HFF-Myc (cell line): ENCODE data around the gene NR1H2.

Source experiments
- DNase-seq: peaks from one replicate; pipeline ENCODE4 v3.0.0-alpha.2; 2011; ENCODE audit warnings: low read depth; ENCODE audit errors: extremely low read depth
- H3K4me3 ChIP-seq: replicated peaks from 2 replicates; pipeline ENCODE4 v1.5.1; 2011; ENCODE audit warnings: low read depth, mild to moderate bottlenecking, control low read depth, low read length
- CTCF ChIP-seq: IDR thresholded peaks from 2 replicates; pipeline ENCODE4 v1.5.1; 2012; ENCODE audit warnings: mild to moderate bottlenecking, low read depth, low read length, control low read depth; ENCODE audit errors: missing control alignments

The NR1H2 gene

GRCh38 chr19:50406829-50407228 lies 30.6 kb downstream of the NR1H2 start:
- H3K4me3 ChIP-seq, result no peak overlapping the region
- no peak for TF ChIP-seq CTCF
- no peak for DNase-seq

- no peak for DNase-seq
- TF ChIP-seq CTCF, result no peak
- H3K4me3 ChIP-seq, result no peak overlapping the region
These were observed 33.1 kb downstream of the NR1H2 start for GRCh38 chr19:50409347-50409746.

GRCh38 chr19:50410109-50410508 lies 33.9 kb downstream of the NR1H2 start:
- no peak overlapping the region for H3K4me3 ChIP-seq
- TF ChIP-seq CTCF, result no peak
- no peak for DNase-seq

GRCh38 chr19:50412419-50412818 lies 36.2 kb downstream of the NR1H2 start:
- no peak for TF ChIP-seq CTCF

GRCh38 chr19:50413096-50413495 lies 36.8 kb downstream of the NR1H2 start:
- no peak for TF ChIP-seq CTCF
- H3K4me3 ChIP-seq, result no peak overlapping the region
- DNase-seq, result no peak

More at GRCh38 chr19:50412419-50412818, 36.2 kb downstream of the NR1H2 start:
- H3K4me3 ChIP-seq, result no peak overlapping the region
- DNase-seq, result no peak

- H3K4me3 ChIP-seq, result no peak overlapping the region
- TF ChIP-seq CTCF, result no peak
- DNase-seq, result no peak
These were observed 37.3 kb downstream of the NR1H2 start for GRCh38 chr19:50413531-50413930.
